ENCODE data around the gene MYT1.

Gene MYT1

DNA sequence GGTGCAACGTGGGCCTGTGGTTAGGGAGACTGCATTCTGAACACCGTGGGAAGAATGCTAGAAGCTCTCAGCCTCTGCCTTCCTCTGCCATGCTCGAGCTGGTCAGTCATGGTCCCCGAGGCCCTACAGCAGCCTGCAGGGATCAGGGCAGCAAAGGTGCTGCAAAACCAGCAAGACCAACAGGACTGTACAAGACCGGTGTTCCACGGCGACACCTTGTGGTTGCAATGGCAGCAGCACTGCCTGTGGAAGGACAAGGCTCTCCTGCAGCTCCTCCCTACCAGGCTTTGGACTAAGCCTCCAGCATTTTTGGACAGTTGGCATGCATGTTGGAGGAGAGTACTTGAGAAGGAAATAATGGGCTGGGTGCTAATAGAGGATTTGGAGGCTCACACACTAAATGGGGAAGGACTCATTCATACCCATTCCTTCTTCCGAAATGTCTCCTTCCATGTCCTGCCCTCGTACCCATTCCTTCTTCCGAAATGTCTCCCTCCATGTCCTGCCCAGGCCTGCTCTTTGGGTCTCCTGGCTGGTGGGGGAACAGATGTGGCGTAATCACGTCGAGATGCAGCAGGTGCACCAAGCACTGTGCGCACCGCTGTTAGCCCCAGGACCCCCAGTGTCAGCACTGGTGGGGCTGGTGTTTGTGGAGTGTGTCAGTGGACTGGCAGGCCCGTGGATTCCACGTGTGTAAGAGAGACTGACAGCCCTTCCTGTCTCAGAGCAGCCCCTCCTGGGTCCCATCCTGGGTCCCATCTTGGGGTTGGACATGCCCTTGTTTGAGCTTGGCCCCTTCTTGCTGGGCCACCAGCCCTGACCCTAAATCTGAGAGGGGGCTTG, 18.6 kb upstream of the MYT1 start:
- TF ChIP-seq POLR2A (IDR thresholded peaks at IDR 0.05; ENCODE audit: low read length), result no peak
- TF ChIP-seq GATA1 (IDR thresholded peaks at IDR 0.05; ENCODE audit: low read depth, low read length), result no peak
- peak; percentile 15 to 16 for DNase-seq

DNA sequence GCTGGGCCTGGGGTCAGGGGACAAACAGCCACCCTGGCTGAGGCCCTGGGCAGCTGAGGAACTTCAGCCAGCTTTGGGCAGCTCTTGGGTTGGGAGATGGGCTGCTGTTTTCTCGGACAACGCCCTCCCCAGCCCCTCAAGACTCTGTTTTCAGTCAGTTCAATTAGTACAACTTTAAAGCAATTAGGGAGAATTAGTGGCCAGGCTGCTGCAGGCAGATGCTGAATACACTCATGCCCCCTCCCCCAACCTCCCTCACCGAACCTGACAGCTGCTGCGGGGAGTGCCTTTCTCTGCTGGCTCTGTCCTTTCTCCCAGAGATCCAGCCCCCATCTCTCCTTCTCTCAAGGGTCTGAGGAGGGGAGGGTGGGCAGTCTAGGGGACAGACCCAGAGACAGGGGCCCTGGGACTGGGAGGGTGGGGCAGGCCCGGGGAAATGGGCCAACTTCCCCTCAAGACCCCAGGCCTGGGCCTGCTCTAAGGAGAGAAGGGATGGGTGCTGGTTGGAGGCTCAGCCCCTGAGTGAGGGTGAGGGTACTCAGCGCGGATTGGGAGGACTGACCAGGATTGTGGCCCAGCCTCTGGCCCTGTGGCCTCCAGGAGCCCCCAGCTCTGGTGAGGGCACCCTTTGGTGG, 17.8 kb upstream of the MYT1 start:
- TF ChIP-seq GATA1 (IDR thresholded peaks at IDR 0.05; ENCODE audit: low read depth, low read length) (no peak), POLR2A (IDR thresholded peaks at IDR 0.05; ENCODE audit: low read length) (no peak)

DNA sequence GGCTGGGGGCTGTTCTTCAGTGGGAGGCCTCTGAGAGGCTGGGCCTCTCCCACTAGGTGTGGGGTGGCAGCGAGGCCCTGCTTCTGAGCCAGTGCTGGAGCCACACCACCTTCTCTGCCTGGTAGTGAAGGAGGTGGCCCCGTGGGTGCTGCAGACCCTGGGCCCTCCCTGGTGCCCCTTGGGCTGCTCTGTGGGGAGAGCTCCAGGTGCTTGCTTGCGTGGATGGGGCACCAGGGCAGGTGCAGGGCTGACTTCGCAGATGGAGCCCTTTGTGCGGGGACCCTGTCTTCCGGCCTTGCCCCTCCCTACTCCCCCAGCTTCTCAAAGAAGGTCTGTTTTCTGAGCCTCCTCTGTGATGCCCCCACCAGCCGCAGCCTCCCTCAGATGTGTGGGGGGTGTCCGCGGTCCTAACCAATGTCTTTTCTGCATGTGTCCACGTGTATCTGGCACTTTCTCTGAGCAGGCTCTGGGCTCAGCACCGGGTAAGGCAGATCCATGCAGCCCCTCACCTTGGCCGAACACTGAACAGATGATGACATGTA, 17.2 kb upstream of the MYT1 start:
- TF ChIP-seq GATA1 (IDR thresholded peaks at IDR 0.05; ENCODE audit: low read depth, low read length), result no peak
- no peak for TF ChIP-seq POLR2A (IDR thresholded peaks at IDR 0.05; ENCODE audit: low read length)
- no peak for DNase-seq

More for the DNA sequence above, 17.8 kb upstream of the MYT1 start:
- DNase-seq, result no peak

DNA sequence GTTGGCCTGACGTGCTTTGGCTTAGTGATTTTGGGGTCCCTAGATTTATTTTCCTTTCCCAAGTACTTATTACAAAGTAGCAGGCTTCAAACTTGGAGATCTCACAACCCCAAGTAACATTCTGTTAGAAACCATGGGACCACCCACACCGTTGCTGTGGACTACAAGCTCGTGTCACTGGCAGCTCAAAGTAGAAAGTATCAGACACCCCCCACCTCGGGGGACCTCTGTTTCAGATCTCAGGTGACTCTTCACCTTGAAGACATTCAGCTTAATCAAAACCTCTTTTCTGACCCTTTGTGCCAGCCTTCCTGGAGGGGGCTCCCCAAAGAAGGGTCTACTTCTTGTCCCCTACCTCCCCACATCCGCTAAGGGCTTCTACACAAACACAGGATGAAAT, 15.7 kb upstream of the MYT1 start:
- no peak for DNase-seq
- no peak for TF ChIP-seq POLR2A (IDR thresholded peaks at IDR 0.05; ENCODE audit: low read length)
- no peak for TF ChIP-seq GATA1 (IDR thresholded peaks at IDR 0.05; ENCODE audit: low read depth, low read length)

DNA sequence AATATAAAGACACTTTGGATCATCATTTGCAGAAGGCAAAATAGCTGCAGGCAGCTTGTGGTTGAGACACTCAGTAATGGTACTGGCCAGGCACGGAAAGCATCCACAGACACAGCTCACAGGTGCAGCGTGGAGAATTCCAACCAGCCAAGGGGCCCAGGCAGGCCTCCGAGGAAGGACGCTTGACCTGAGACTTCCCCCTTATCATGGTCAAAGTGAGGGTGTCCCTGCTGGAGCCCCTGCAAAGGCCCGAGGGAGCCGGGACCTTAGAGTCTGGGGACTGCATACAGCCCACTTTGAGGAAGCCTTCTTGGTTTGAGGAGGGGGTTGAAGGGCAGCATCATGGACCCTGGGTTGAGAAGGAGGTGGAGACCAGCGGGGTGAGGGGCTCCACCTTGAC, 15.1 kb upstream of the MYT1 start:
- no peak for DNase-seq
- no peak for TF ChIP-seq POLR2A (IDR thresholded peaks at IDR 0.05; ENCODE audit: low read length)
- TF ChIP-seq GATA1 (IDR thresholded peaks at IDR 0.05; ENCODE audit: low read depth, low read length), result no peak

DNA sequence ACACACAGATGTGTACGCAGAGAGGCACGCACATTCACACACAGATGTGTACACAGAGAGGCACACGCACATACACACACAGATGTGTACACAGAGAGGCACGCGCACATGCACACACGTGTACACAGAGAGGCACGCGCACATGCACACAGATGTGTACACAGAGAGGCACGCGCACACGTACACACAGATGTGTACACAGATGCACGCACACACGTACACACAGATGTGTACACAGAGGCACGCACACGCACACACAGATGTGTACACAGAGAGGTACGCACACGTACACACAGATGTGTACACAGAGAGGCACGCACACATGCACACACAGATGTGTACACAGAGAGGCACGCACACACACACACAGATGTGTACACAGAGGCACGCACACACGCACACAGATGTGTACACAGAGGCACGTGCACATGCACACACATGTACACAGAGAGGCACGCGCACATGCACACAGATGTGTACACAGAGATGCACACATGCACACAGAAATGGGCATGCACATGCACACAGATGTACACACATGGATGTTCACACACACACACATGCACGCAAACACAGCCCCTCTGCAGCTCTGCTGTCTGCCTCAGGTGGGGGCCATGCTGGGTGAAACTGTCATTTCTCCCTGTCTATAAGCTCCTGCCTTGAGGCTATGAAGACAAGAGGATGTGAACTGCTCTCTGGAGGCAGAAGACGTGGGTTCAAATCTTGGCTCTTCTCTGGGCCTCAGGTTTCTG, 14.3 kb upstream of the MYT1 start:
- no peak for TF ChIP-seq POLR2A (IDR thresholded peaks at IDR 0.05; ENCODE audit: low read length)
- no peak for TF ChIP-seq GATA1 (IDR thresholded peaks at IDR 0.05; ENCODE audit: low read depth, low read length)
- no peak for DNase-seq

DNA sequence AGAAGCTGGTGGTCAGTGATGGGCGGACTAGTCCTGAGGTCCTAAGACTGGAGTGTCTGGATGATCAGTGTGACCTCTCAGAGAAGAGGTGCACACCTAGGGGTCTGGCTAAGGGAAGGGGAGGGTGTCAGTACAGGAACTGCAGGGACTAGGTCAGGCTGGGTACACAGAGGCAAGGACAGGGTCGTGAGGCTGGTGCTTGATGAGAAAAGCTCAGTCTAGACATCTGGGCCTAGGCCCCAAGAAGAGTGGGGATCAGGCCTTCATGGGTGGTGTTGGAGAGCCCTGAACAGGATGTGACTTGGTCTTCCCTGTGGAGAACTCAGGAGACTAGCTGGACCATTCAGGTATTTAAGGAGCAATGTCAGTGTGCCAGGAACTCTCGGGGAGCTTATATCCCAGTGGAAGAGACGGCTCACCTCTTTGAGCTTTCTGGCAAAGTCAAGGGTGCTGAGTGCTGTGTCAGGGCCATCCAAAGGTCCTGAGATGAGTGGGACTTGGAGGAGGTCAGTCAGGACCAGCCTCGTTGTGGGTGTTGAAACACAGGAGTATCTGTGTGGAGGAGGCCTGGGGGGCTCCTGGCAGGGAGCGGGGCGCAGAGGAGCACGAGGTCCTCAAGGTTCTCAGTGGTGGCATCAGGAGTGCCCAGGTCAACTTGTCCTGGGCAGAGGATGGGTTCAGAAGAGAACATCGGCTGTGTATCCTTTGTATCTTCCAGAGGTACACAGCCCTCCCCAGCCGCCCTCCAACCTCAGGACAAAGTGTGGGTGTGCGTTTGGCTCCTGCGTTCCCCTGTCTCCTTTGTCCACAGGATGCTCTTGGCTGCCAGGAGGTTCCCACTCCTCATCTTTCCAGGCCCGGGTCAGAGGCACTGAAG, 13.3 kb upstream of the MYT1 start:
- TF ChIP-seq GATA1 (IDR thresholded peaks at IDR 0.05; ENCODE audit: low read depth, low read length) (no peak), POLR2A (IDR thresholded peaks at IDR 0.05; ENCODE audit: low read length) (no peak)
- DNase-seq, result no peak

DNA sequence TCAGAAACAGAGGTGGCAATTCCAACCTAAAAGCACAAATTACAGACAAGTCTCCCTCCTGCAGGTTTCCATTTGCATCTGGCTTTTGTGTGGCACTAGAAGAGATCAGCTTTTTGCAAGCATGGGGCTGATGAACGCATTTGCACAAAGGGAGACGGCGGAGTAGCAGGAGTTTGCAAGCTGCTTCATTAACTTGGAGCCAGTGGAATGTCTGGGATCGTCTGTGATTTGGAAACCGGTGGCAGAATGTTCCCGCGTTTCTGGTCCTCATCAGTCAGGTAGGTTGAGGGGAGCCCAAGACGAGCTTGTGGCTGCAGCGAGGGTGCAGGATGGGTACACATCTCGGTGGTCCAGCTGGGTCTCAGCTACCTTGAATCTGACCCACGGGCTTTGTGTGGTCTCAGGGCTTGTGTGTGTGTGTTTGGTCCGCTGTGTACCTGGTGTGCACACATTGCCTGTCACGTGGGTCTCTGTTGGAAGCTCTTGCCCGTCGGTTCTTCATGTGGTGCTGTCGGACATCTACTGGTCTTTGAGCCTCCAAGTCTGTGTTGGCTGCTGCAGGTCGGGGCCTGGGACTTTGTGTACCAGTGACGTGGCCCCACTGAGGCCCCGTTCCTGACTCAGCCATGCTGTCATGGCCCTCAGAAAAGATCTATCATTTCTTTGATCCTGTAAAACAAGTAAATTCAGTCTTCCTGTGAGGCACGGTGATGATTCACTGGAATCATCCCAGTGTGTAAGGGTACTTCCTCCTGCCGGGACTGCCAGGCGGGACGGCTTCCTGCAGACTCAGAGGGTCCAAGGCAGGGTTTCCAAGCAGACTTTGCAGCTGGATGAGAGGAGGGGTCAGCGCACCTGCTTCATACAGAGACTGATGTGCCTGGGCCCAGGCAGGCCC, 12.4 kb upstream of the MYT1 start:
- TF ChIP-seq POLR2A (IDR thresholded peaks at IDR 0.05; ENCODE audit: low read length) (no peak), GATA1 (IDR thresholded peaks at IDR 0.05; ENCODE audit: low read depth, low read length) (no peak)
- DNase-seq, result no peak

DNA sequence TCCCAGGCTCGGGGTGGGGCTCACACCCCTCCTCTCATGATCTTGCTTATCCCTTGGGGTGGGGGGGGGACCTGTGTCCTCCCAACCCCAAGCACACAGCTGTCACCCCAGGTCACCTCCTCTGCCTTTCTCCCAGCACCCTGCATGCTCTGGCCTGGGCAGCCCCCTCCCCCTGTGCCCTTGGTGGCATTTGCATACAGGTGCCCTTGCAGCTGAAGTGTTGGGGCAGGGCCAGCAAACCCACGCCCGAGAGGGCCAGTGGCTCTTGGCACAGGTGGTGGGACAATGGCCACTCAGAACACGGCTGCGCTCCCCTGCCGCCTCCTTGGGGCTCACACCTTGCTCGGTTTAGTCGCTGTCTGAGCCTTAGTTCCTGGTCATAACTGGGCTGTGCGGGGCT, 11.3 kb upstream of the MYT1 start:
- no peak for DNase-seq
- no peak for TF ChIP-seq POLR2A (IDR thresholded peaks at IDR 0.05; ENCODE audit: low read length)
- no peak for TF ChIP-seq GATA1 (IDR thresholded peaks at IDR 0.05; ENCODE audit: low read depth, low read length)

DNA sequence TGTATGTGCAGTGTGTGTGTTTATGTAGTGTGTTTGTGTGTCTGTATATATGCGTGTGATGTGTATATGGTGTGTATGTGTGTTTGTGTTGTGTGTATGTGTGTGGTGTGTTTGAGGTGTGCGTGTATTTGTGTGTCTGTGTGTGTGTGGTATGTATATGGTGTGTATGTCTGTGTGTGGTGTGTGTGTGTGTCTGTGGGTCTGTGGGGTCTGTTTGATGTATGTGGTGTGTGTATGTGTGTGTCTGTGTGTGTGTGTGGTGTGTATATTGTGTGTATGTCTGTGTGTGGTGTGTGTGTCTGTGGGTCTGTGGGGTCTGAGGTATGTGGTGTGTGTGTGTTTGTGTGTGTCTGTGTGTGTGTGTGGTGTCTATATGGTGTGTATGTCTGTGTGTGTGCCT, 10.8 kb upstream of the MYT1 start:
- DNase-seq, result no peak
- TF ChIP-seq POLR2A (IDR thresholded peaks at IDR 0.05; ENCODE audit: low read length) (no peak), GATA1 (IDR thresholded peaks at IDR 0.05; ENCODE audit: low read depth, low read length) (no peak)

DNA sequence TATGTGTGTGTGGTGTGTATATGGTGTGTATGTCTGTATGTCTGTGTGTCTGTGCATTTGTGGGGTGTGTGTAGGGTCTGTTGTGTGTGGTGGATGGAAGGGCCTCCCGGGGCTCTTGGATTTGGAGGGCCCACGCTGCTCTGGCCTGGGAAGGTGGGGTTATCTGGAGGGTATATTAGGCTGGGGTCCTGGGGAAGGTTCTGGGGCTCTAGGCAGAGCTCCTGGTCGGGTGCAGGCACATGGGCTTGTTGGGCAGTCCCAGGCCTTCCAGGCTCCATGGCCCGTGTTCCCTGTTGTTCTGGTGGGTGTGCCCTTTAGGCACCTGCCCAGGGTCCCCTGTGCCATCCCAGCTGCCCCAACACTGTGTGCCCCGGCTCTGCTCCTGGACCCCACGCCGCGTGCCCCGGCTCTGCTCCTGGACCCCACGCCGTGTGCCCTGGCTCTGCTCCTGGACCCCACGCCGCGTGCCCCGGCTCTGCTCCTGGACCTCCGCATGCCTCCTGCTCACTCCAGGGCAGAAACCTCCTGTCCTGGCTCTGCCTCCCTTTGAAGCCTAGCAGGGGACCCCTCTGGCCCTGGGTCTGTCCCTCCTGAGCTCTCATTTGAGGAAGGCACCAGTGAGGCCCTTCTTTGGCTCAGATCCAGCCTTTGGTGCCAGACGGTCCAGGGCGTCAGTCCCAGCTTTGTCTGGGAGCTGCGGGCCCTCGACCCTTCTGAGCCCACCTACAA, 10.2 kb upstream of the MYT1 start:
- DNase-seq, result no peak
- TF ChIP-seq POLR2A (IDR thresholded peaks at IDR 0.05; ENCODE audit: low read length) (no peak), GATA1 (IDR thresholded peaks at IDR 0.05; ENCODE audit: low read depth, low read length) (no peak)

Measured in erythroblast (primary cell).